ENCODE data around the gene CCDC171.

The CCDC171 gene

GRCh38 chr9:15882883-15883282 lies 330.0 kb downstream of the CCDC171 start:
- no peak for DNase-seq (ENCODE audit: low spot score)

GRCh38 chr9:15885464-15885863 lies 332.6 kb downstream of the CCDC171 start:
- no peak for DNase-seq (ENCODE audit: low spot score)

- DNase-seq (ENCODE audit: low spot score): no peak
Observed at GRCh38 chr9:15889555-15889954, 336.7 kb downstream of the CCDC171 start.

GRCh38 chr9:15901572-15901971 lies 348.7 kb downstream of the CCDC171 start:
- no peak for DNase-seq (ENCODE audit: low spot score)

GRCh38 chr9:15909297-15909696 lies 356.5 kb downstream of the CCDC171 start:
- DNase-seq (ENCODE audit: low spot score): no peak

GRCh38 chr9:15915711-15916110 lies 362.9 kb downstream of the CCDC171 start:
- no peak for DNase-seq (ENCODE audit: low spot score)

- DNase-seq (ENCODE audit: low spot score): no peak
Observed at GRCh38 chr9:15927161-15927560, 374.3 kb downstream of the CCDC171 start.

GRCh38 chr9:15935661-15936305 lies 382.9 kb downstream of the CCDC171 start:
- DNase-seq (ENCODE audit: low spot score): no peak

- DNase-seq (ENCODE audit: low spot score): no peak
Observed at GRCh38 chr9:15936306-15936921, 383.6 kb downstream of the CCDC171 start.

- DNase-seq (ENCODE audit: low spot score): no peak
Observed at GRCh38 chr9:15942831-15943424, 390.1 kb downstream of the CCDC171 start.

GRCh38 chr9:15944341-15944740 lies 391.5 kb downstream of the CCDC171 start:
- no peak for DNase-seq (ENCODE audit: low spot score)

GRCh38 chr9:15959663-15960062 lies 406.8 kb downstream of the CCDC171 start:
- no peak for DNase-seq (ENCODE audit: low spot score)

- DNase-seq (ENCODE audit: low spot score): no peak
Observed at GRCh38 chr9:15961217-15961616, 408.4 kb downstream of the CCDC171 start.

GRCh38 chr9:15965246-15965745 lies 412.5 kb downstream of the CCDC171 start:
- DNase-seq (ENCODE audit: low spot score): no peak

GRCh38 chr9:15966471-15966870 lies 413.6 kb downstream of the CCDC171 start:
- no peak for DNase-seq (ENCODE audit: low spot score)

GRCh38 chr9:15967068-15967467 lies 414.2 kb downstream of the CCDC171 start:
- no peak for DNase-seq (ENCODE audit: low spot score)

GRCh38 chr9:15972760-15973159 lies 419.9 kb downstream of the CCDC171 start:
- DNase-seq (ENCODE audit: low spot score): no peak

- no peak for DNase-seq (ENCODE audit: low spot score)
Observed at GRCh38 chr9:15975101-15975778, 422.4 kb downstream of the CCDC171 start.

- DNase-seq (ENCODE audit: low spot score): no peak
Observed at GRCh38 chr9:15977438-15977837, 424.6 kb downstream of the CCDC171 start.

- DNase-seq (ENCODE audit: low spot score): no peak
Observed at GRCh38 chr9:15982182-15982581, 429.3 kb downstream of the CCDC171 start.

- DNase-seq (ENCODE audit: low spot score): no peak
Observed at GRCh38 chr9:15999422-16000339, 446.8 kb downstream of the CCDC171 start.

- DNase-seq (ENCODE audit: low spot score): no peak
Observed at GRCh38 chr9:16000811-16001210, 448.0 kb downstream of the CCDC171 start.

All from HuH-7 (cell line).